ENCODE results near the gene ZBTB7C.

ZBTB7C gene

DNA sequence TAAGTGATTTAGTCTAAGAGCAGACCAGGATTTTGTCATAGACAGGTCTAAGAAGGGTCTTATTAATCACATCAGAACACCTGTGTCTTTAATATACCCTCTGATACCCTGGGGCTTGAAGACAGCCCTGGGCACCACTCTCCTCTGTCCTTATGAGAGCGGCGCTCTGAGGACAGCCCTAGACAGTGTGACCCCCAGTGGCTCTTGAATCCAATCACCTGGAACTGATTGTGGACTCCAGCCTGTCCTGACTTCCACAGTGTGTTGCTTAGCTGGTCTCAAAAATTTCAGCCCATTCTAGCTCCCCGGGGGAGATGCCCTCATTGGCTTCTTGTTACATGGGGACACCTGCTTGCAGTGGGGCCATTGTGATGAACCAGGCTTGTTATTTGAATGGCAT lies 282.9 kb downstream of the ZBTB7C start:
- TF ChIP-seq, protein P1, sequence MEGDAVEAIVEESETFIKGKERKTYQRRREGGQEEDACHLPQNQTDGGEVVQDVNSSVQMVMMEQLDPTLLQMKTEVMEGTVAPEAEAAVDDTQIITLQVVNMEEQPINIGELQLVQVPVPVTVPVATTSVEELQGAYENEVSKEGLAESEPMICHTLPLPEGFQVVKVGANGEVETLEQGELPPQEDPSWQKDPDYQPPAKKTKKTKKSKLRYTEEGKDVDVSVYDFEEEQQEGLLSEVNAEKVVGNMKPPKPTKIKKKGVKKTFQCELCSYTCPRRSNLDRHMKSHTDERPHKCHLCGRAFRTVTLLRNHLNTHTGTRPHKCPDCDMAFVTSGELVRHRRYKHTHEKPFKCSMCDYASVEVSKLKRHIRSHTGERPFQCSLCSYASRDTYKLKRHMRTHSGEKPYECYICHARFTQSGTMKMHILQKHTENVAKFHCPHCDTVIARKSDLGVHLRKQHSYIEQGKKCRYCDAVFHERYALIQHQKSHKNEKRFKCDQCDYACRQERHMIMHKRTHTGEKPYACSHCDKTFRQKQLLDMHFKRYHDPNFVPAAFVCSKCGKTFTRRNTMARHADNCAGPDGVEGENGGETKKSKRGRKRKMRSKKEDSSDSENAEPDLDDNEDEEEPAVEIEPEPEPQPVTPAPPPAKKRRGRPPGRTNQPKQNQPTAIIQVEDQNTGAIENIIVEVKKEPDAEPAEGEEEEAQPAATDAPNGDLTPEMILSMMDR (IDR thresholded peaks at IDR 0.05; ENCODE audit: control insufficient read depth, insufficient read depth, low read depth, low read length, missing control alignments), result no peak
- no peak overlapping the region for H3K4me3 ChIP-seq (ENCODE audit: control insufficient read depth, low read depth, low read length)

DNA sequence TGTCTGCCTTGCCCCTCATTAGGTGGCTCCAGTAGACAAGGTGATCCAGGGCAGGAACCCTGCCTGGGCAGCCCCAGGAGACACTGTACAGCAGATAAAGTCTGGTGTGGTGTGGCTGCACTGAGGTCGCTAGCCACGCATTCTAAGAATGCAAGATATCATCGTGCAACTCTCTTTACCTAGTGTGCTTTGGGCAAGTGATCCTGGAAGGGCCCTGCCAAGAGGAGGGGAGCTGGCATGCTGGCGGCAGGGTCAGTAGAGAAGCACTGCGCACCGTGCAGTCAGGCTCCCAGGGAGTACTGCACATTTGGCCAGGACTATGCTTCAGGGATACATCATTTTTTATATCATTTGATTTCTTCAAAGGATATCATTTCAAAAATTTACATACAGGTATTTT lies 283.5 kb downstream of the ZBTB7C start:
- DNase-seq (ENCODE audit: low read depth), result no peak
- H3K4me3 ChIP-seq (ENCODE audit: control insufficient read depth, low read depth, low read length), result no peak overlapping the region
- TF ChIP-seq, protein P1 (IDR thresholded peaks at IDR 0.05; ENCODE audit: control insufficient read depth, insufficient read depth, low read depth, low read length, missing control alignments), result no peak

More for the DNA sequence above, 282.9 kb downstream of the ZBTB7C start:
- DNase-seq (ENCODE audit: low read depth), result no peak

DNA sequence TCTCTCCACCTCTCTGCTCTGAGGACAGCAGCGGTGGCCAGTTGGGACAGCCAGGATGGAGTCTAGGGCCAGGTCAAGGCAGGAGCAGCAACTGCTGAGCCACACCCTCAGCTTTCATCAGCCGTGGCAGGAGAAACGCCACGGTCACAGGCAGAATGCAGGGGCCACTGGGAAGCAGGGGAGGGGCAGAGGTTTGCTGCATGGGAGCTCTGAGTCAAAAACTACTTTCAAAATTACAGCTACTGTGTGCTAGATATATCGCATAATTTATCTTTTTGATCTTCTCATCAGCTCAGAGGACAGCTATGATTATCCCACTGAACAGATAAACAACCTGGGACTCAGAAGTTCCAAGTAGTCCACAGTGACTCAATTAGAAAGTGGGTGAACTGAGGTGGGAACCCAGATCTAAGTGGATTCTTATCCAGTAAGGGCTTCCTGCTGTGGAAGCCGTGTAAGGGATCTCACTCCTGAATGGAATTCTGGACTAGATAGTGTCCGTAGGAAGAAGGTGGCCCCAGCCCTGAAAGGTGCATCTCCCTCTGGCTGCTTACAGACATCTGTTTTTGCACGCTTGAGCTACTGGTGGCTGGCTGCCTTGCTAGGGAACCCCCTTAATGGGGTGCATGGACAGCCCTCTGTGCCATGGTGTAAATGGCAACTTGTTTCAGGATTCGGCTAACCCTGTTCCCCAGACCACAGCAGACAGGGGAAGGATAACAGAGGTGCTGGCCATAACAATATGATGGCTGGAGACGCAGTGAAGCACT lies 284.1 kb downstream of the ZBTB7C start:
- H3K4me3 ChIP-seq (ENCODE audit: control insufficient read depth, low read depth, low read length), result no peak overlapping the region
- no peak for DNase-seq (ENCODE audit: low read depth)
- TF ChIP-seq, protein P1 (IDR thresholded peaks at IDR 0.05; ENCODE audit: control insufficient read depth, insufficient read depth, low read depth, low read length, missing control alignments), result no peak

GRCh38 chr18:48123941-48124340 lies 285.2 kb downstream of the ZBTB7C start:
- TF ChIP-seq, protein P1 (IDR thresholded peaks at IDR 0.05; ENCODE audit: control insufficient read depth, insufficient read depth, low read depth, low read length, missing control alignments), result no peak

GRCh38 chr18:48123324-48123723 lies 285.9 kb downstream of the ZBTB7C start:
- no peak for DNase-seq (ENCODE audit: low read depth)
- no peak overlapping the region for H3K4me3 ChIP-seq (ENCODE audit: control insufficient read depth, low read depth, low read length)
- TF ChIP-seq, protein P1 (IDR thresholded peaks at IDR 0.05; ENCODE audit: control insufficient read depth, insufficient read depth, low read depth, low read length, missing control alignments), result no peak

More at GRCh38 chr18:48123941-48124340, 285.2 kb downstream of the ZBTB7C start:
- no peak overlapping the region for H3K4me3 ChIP-seq (ENCODE audit: control insufficient read depth, low read depth, low read length)
- DNase-seq (ENCODE audit: low read depth), result no peak

DNA sequence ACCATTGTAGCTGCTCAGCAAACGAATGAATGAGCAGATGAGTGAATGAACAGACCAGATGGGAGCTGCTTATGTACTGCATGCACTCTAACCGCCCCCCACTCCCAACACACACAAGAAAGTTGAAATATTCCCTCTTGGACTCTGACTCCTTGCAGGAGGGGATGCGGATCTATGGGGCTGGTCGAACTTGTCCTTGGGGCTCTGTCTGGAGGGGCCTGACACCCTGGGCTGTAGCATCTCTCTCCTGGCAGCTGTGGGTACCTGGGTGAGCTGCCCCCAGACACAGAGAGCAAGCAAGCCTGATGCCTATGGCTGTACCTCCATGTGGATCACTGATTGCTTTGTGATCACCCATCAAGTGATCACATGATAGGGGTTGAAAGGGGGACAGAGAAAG lies 286.4 kb downstream of the ZBTB7C start:
- TF ChIP-seq, protein P1 (IDR thresholded peaks at IDR 0.05; ENCODE audit: control insufficient read depth, insufficient read depth, low read depth, low read length, missing control alignments), result no peak
- no peak for DNase-seq (ENCODE audit: low read depth)
- no peak overlapping the region for H3K4me3 ChIP-seq (ENCODE audit: control insufficient read depth, low read depth, low read length)
